HUES48 (cell line): ENCODE measurements around the gene CYP4F12.

Source experiments
- H3K27ac ChIP-seq: one replicate; pipeline ENCODE4 v1.7.0; 2013; ENCODE audit warnings: low read depth, low read length, inconsistent platforms
- H3K27me3 ChIP-seq: 2 replicates; pipeline ENCODE4 v1.6.1; 2013; ENCODE audit warnings: mild to moderate bottlenecking, low read length; ENCODE audit not compliant: control insufficient read depth, insufficient read depth
- H3K36me3 ChIP-seq: 2 replicates; pipeline ENCODE4 v1.6.1; 2013; ENCODE audit warnings: low read length; ENCODE audit not compliant: control insufficient read depth, insufficient read depth
- H3K4me1 ChIP-seq: 2 replicates; pipeline ENCODE4 v1.6.1; 2013; ENCODE audit warnings: mild to moderate bottlenecking, low read length; ENCODE audit not compliant: control insufficient read depth, insufficient read depth
- H3K4me3 ChIP-seq: 2 replicates; pipeline ENCODE4 v1.5.1; 2013; ENCODE audit warnings: mild to moderate bottlenecking, low read depth, low read length
- H3K9ac ChIP-seq: 2 replicates; pipeline ENCODE4 v1.6.1; 2013; ENCODE audit warnings: mild to moderate bottlenecking, low read depth, low read length, moderate library complexity
- H3K9me3 ChIP-seq: 2 replicates; pipeline ENCODE4 v1.6.1; 2013; ENCODE audit warnings: low read length; ENCODE audit not compliant: control insufficient read depth, insufficient read depth

CYP4F12 gene

GRCh38 chr19:15721268-15721667, 48.4 kb downstream of the CYP4F12 start:
- Histone ChIP-seq H3K9ac (no peak overlapping the region), H3K4me3 (no peak overlapping the region), H3K4me1 (no peaks in the 10 kb centered on the region), H3K9me3 (peaks cover 86% of the 10 kb centered on the region), H3K36me3 (no peaks in the 10 kb centered on the region), H3K27ac (no peak overlapping the region), H3K27me3 (no peaks in the 10 kb centered on the region)

DNA sequence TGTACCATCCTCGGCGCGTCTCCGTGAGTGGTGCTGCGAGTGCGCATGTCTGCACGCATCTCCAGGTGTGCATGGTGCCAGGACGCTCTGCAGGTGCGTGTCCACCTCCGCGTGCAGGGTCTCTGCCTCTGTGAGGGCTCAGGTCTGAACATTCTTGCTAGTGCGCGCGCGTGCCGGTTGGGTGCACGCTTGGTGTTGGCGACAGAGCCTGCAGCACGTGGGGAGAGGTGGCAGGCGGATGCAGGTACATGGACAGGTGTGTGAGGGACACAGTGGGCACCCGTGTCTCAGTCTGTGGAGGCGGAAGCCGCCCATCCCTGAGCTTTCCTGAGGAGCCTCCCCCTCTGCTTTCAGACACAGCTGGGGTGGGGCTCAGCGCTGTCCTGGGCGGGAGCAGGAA, 50.1 kb downstream of the CYP4F12 start:
- H3K27me3 ChIP-seq = no peaks in the 10 kb centered on the region
- peaks cover 79% of the 10 kb centered on the region for H3K9me3 ChIP-seq
- no peak overlapping the region for H3K4me3 ChIP-seq
- no peaks in the 10 kb centered on the region for H3K4me1 ChIP-seq
- no peak overlapping the region for H3K9ac ChIP-seq
- H3K27ac ChIP-seq = no peak overlapping the region
- H3K36me3 ChIP-seq = no peaks in the 10 kb centered on the region

DNA sequence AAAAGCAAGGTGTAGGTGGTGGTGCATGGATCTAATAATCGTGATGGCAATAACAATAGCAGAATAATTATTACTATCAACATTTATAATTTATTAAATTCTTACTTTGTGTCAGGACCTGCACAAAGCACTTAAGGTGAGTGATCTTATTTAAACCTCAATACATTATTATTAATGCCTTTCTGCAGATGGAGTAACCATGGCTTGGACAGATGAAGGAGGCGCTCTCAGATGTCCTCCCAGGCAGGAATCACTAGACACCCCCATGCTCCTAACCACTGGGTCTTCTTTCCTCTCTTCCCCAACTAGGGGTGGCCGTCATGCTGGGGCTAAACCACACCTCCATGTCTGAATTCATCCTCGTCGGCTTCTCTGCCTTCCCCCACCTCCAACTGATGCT, 54.8 kb downstream of the CYP4F12 start, which contains the start of gene OR10H2:
OR10H2 (plus strand) TSS at position 301 of the 400 bp plus-strand sequence; CDS start at position 321, 20 bp downstream.
- Histone ChIP-seq H3K27me3 (no peaks in the 10 kb centered on the region), H3K4me3 (no peak within 1 kb of the TSS), H3K36me3 (no peaks in the 10 kb centered on the region), H3K9me3 (peaks cover 80% of the 10 kb centered on the region), H3K9ac (no peak within 1 kb of the TSS), H3K27ac (no peak within 1 kb of the TSS), H3K4me1 (no peaks in the 10 kb centered on the region)

DNA sequence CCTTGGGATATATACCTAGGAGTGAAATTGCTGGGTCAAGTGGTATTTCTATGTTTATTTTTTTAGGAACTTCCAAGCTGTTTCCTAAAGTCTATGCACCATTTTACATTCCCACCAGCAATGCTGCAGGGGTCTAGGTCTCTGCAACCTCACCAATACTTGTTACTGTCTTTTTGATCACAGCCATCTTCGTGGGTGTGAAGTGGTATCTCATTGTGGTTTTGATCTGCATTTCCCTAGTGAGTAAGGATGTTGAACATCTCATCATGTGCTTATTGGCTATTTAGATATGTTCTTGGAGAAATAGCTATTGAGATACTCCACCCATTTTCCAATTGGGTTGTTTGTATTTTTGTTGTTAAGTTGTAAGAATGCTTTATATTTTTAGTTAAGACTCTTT, 57.7 kb downstream of the CYP4F12 start:
- no peaks in the 10 kb centered on the region for H3K36me3 ChIP-seq
- H3K9ac ChIP-seq = no peak overlapping the region
- no peak overlapping the region for H3K27ac ChIP-seq
- H3K4me1 ChIP-seq = no peaks in the 10 kb centered on the region
- peaks cover 90% of the 10 kb centered on the region for H3K9me3 ChIP-seq
- no peak overlapping the region for H3K4me3 ChIP-seq
- H3K27me3 ChIP-seq = no peaks in the 10 kb centered on the region

GRCh38 chr19:15732388-15732787, 59.5 kb downstream of the CYP4F12 start:
- no peaks in the 10 kb centered on the region for H3K36me3 ChIP-seq
- H3K27me3 ChIP-seq = no peaks in the 10 kb centered on the region
- H3K9ac ChIP-seq = no peak overlapping the region
- H3K27ac ChIP-seq = no peak overlapping the region
- peaks cover 90% of the 10 kb centered on the region for H3K9me3 ChIP-seq
- H3K4me1 ChIP-seq = no peaks in the 10 kb centered on the region
- H3K4me3 ChIP-seq = no peak overlapping the region; the same call in 1 of the 2 replicates

- H3K36me3 ChIP-seq = no peaks in the 10 kb centered on the region
- H3K4me1 ChIP-seq = no peaks in the 10 kb centered on the region
- H3K27ac ChIP-seq = no peak overlapping the region
- no peak overlapping the region for H3K4me3 ChIP-seq
- H3K9me3 ChIP-seq = peaks cover 87% of the 10 kb centered on the region
- H3K27me3 ChIP-seq = no peaks in the 10 kb centered on the region
- H3K9ac ChIP-seq = no peak overlapping the region
These were observed 61.0 kb downstream of the CYP4F12 start for GRCh38 chr19:15733895-15734294.

DNA sequence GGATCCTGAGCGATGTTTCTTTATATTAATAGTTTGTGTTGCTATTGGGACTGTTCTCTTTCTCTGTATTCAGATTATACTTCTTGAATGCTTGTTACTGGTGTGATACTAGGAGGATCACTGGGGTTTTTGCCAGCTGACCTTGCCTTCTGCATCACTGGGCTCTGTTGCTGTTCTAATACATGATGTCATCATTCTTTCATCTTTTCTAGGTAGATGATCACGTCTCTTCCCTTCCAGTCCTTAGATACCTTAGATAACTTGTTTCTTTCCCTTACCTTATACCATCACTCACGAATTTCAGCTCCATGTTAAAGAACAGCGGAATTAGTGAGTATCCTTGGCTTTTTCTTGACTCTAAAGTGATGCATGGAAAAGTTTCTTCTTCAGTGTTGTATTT, 64.8 kb downstream of the CYP4F12 start, which contains the start of gene OR10H3:
OR10H3 (plus strand) TSS at position 264 of the 400 bp plus-strand sequence. CDS start 3,408 bp downstream, outside the sequence.
- Histone ChIP-seq H3K4me3 (no peak within 1 kb of the TSS), H3K9me3 (peaks cover 85% of the 10 kb centered on the region), H3K9ac (no peak within 1 kb of the TSS), H3K36me3 (no peaks in the 10 kb centered on the region), H3K4me1 (no peaks in the 10 kb centered on the region), H3K27ac (no peak within 1 kb of the TSS), H3K27me3 (no peaks in the 10 kb centered on the region)

DNA sequence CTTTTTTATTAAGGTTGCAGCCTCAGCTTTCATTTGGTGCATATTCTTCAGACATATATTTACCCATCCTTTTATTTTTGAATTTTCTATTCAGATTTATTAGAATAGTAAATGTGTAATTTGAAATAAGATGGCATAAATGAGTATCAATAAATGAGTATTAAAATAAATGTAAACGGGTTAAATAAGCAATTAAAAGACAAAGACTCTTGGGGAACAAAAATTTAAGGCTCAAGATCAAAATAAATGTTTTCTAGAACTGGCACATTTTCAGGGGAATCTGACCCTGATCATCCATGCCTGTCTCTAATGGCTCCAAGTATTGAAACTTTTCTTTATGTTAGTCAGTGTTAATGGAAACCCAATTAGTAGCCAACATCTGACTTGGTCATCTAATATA, 67.9 kb downstream of the CYP4F12 start:
- Histone ChIP-seq H3K9me3 (peaks cover 77% of the 10 kb centered on the region), H3K27me3 (no peaks in the 10 kb centered on the region), H3K36me3 (no peaks in the 10 kb centered on the region), H3K27ac (no peak overlapping the region), H3K4me1 (no peaks in the 10 kb centered on the region), H3K4me3 (no peak overlapping the region), H3K9ac (no peak overlapping the region)
